Measurements from ENCODE around the gene SHMT2.

- TF ChIP-seq CTCF (IDR thresholded peaks at IDR 0.05; ENCODE audit: insufficient read depth, low read length) (no peak), REST (IDR thresholded peaks at IDR 0.05; ENCODE audit: insufficient replicate concordance, low read depth) (no peak), POLR2AphosphoS5 (IDR thresholded peaks at IDR 0.05; ENCODE audit: low read depth) (no peak)
Measured at GRCh38 chr12:57200497-57200896, 29.0 kb upstream of the SHMT2 start.

Measured in HL-60 (cell line).